ENCODE results near the gene TXNDC5.

- TF ChIP-seq NFRKB (IDR thresholded peaks at IDR 0.05): no peak
- no peak for TF ChIP-seq FOXA1 (IDR thresholded peaks at IDR 0.05)
- no peak for TF ChIP-seq BHLHE40 (IDR thresholded peaks at IDR 0.05; ENCODE audit: borderline replicate concordance)
- TF ChIP-seq SP1 (IDR thresholded peaks at IDR 0.05): no peak
- TF ChIP-seq ZNF384 (IDR thresholded peaks at IDR 0.05): no peak
- no peak for TF ChIP-seq SUZ12 (IDR thresholded peaks at IDR 0.05)
- no peak for TF ChIP-seq ARNT (IDR thresholded peaks at IDR 0.05)
- no peak for TF ChIP-seq FOXK2 (IDR thresholded peaks at IDR 0.05)
- TF ChIP-seq CTBP1 (IDR thresholded peaks at IDR 0.05; ENCODE audit: borderline replicate concordance): no peak
- no peak for TF ChIP-seq TARDBP (IDR thresholded peaks at IDR 0.05)
- TF ChIP-seq FOXM1 (IDR thresholded peaks at IDR 0.05; ENCODE audit: borderline replicate concordance): no peak
- TF ChIP-seq ELF4 (IDR thresholded peaks at IDR 0.05): no peak
Observed at GRCh38 chr6:7879043-7879442, 31.5 kb downstream of the TXNDC5 start.
